Astrocyte (in vitro differentiated cells and primary cell): ENCODE data around the gene MEIOSIN. TPM values are rescaled to one million over a fixed set of nuclear protein-coding genes. Genes with fewer than 3 reads are reported as not detected.
A peak's percentile ranks its signal among the peaks of the same experiment; 100 is the strongest.

Experiments
- DNase-seq: peaks from one replicate; pipeline ENCODE4 v3.0.0-alpha.2; 2010; ENCODE audit warnings: low read depth
- FAIRE-seq: peaks from 2 replicates; lab custom pipeline; 2011; peaks lifted over from hg19 to GRCh38; lab: Jason Lieb, UNC
- H2AFZ ChIP-seq: 2 replicates; pipeline ENCODE4 v1.6.0; 2012; ENCODE audit warnings: low read depth, low read length, inconsistent platforms
- H3K27ac ChIP-seq: 2 replicates; pipeline ENCODE4 v1.5.1; 2011; ENCODE audit warnings: low read depth, low read length, inconsistent platforms
- H3K27me3 ChIP-seq: 2 replicates; pipeline ENCODE4 v1.6.0; 2011; ENCODE audit warnings: low read length, inconsistent platforms; ENCODE audit not compliant: insufficient read depth
- H3K36me3 ChIP-seq: 2 replicates; pipeline ENCODE4 v1.5.1; 2011; ENCODE audit warnings: low read length, inconsistent platforms; ENCODE audit not compliant: insufficient read depth
- H3K4me1 ChIP-seq: 2 replicates; pipeline ENCODE4 v1.5.1; 2011; ENCODE audit warnings: low read length, inconsistent platforms; ENCODE audit not compliant: insufficient read depth
- H3K4me2 ChIP-seq: 2 replicates; pipeline ENCODE4 v1.6.0; 2012; ENCODE audit warnings: low read length, inconsistent platforms
- H3K4me3 ChIP-seq: 2 replicates; pipeline ENCODE4 v1.5.1; 2011; ENCODE audit warnings: low read depth, mild to moderate bottlenecking, low read length, inconsistent platforms; ENCODE audit not compliant: insufficient read depth
- H3K79me2 ChIP-seq: 2 replicates; pipeline ENCODE4 v1.6.0; 2012; ENCODE audit warnings: mild to moderate bottlenecking, low read length, inconsistent platforms; ENCODE audit not compliant: insufficient read depth
- H3K9ac ChIP-seq: 2 replicates; pipeline ENCODE4 v1.6.0; 2012; ENCODE audit warnings: mild to moderate bottlenecking, low read length, inconsistent platforms
- H3K9me3 ChIP-seq: 2 replicates; pipeline ENCODE4 v1.5.1; 2012; ENCODE audit warnings: low read depth, mild to moderate bottlenecking, low read length, inconsistent platforms; ENCODE audit not compliant: insufficient read depth
- H4K20me1 ChIP-seq: 2 replicates; pipeline ENCODE4 v1.6.0; 2012; ENCODE audit warnings: low read length, inconsistent platforms; ENCODE audit not compliant: insufficient read depth
- H3K27ac Mint-ChIP-seq: one replicate; pipeline ENCODE4 v1.8.0; 2021; ENCODE audit warnings: mild to moderate bottlenecking, mixed read lengths; ENCODE audit not compliant: unreplicated experiment
- H3K27me3 Mint-ChIP-seq: one replicate; pipeline ENCODE4 v1.8.0; 2021; ENCODE audit warnings: low read depth, mixed read lengths; ENCODE audit not compliant: unreplicated experiment
- H3K36me3 Mint-ChIP-seq: one replicate; pipeline ENCODE4 v1.8.0; 2021; ENCODE audit warnings: low read depth, mixed read lengths; ENCODE audit not compliant: unreplicated experiment
- H3K4me1 Mint-ChIP-seq: one replicate; pipeline ENCODE4 v1.8.0; 2021; ENCODE audit warnings: low read depth, mixed read lengths; ENCODE audit not compliant: unreplicated experiment
- H3K4me3 Mint-ChIP-seq: one replicate; pipeline ENCODE4 v1.8.0; 2021; ENCODE audit warnings: mild to moderate bottlenecking, moderate library complexity, mixed read lengths; ENCODE audit not compliant: unreplicated experiment
- H3K9me3 Mint-ChIP-seq: one replicate; pipeline ENCODE4 v1.8.0; 2021; ENCODE audit warnings: mild to moderate bottlenecking, mixed read lengths; ENCODE audit not compliant: unreplicated experiment
- EZH2 ChIP-seq: IDR thresholded peaks from 2 replicates; pipeline ENCODE4 v1.6.1; 2012; ENCODE audit warnings: mild to moderate bottlenecking, low read length, inconsistent platforms; ENCODE audit not compliant: insufficient read depth
- total RNA-seq: library from RNA; stranded (reverse); gene quantifications from 2 replicates; pipeline ENCODE4 v1.2.1, GENCODE V29; 2021
- TF ChIP-seq, protein P1 (sequence below): IDR thresholded peaks from 2 replicates; pipeline ENCODE4 v1.5.1; 2011; ENCODE audit warnings: low read depth, mild to moderate bottlenecking, inconsistent platforms, low read length, moderate library complexity; ENCODE audit not compliant: insufficient read depth

MEIOSIN gene
- total RNA-seq, 1 donor from 2014 or later: not detected

DNA sequence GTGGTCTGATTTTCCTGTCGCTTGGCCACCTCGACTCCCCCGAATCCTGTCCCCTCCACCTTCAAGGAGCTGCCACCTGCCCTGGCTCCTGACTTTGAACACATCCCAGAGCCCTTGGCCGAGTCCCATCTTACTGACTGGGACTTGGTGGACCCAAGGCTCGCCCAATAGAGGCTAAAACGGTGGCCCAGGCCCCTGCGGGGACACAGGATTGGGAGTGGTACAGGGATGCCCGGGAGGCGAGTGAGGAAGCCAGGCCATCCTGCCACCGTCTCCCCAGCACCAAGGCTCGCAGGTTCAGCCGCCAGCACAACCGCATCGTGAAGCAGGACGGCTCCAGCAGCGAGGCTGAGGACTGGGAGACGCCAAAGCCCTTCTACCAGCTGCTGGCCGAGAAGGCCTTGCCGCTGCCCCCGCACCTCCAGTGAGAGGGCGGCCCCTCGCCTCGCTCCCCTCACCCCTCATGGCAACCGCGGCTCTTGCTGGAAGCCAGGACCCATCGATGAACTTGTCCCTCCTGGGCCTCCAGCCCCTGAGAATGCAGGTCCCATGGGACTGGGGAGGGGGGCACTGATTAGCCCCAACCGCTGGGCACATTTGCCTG lies 30.6 kb downstream of the MEIOSIN start:
- Mint-ChIP-seq H3K27me3 (peaks cover 5% of the 10 kb centered on the region), H3K27ac (peak overlapping the region; percentile 26), H3K4me3 (no peak overlapping the region), H3K4me1 (peaks cover 8% of the 10 kb centered on the region), H3K36me3 (no peaks in the 10 kb centered on the region), H3K9me3 (no peaks in the 10 kb centered on the region)
- DNase-seq (no peak), FAIRE-seq (no peak)
- Histone ChIP-seq H3K9me3 (no peaks in the 10 kb centered on the region), H3K27me3 (no peaks in the 10 kb centered on the region), H3K4me1 (peaks cover 27% of the 10 kb centered on the region), H3K79me2 (peaks cover 12% of the 10 kb centered on the region), H2AFZ (no peak overlapping the region), H3K9ac (no peak overlapping the region), H3K4me2 (no peak overlapping the region), H3K27ac (no peak overlapping the region), H4K20me1 (no peaks in the 10 kb centered on the region), H3K4me3 (no peak overlapping the region), H3K36me3 (no peaks in the 10 kb centered on the region)
- TF ChIP-seq EZH2: no peak
- TF ChIP-seq, protein P1, sequence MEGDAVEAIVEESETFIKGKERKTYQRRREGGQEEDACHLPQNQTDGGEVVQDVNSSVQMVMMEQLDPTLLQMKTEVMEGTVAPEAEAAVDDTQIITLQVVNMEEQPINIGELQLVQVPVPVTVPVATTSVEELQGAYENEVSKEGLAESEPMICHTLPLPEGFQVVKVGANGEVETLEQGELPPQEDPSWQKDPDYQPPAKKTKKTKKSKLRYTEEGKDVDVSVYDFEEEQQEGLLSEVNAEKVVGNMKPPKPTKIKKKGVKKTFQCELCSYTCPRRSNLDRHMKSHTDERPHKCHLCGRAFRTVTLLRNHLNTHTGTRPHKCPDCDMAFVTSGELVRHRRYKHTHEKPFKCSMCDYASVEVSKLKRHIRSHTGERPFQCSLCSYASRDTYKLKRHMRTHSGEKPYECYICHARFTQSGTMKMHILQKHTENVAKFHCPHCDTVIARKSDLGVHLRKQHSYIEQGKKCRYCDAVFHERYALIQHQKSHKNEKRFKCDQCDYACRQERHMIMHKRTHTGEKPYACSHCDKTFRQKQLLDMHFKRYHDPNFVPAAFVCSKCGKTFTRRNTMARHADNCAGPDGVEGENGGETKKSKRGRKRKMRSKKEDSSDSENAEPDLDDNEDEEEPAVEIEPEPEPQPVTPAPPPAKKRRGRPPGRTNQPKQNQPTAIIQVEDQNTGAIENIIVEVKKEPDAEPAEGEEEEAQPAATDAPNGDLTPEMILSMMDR: no peak

DNA sequence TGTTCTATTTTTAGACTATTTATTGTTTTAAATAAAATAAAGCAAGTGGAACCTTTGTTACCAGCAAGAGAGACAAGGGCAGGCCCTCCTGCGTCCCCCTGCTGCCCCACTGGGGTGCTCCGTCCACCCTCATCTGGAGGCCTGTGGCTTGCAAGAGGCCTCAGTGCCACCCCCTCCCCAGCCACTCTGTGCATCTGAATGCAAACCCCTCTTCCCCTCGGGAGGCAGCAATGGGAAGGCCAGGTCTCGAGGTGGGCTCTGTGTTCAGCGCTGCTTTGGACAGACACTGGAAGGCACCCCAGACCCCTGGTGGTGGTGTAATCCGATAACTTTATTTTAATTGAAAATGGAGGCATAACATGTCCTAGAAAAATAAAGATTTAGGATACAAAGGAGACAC lies 31.2 kb downstream of the MEIOSIN start:
- FAIRE-seq (no peak), DNase-seq (no peak)
- Mint-ChIP-seq H3K27ac (no peak overlapping the region), H3K9me3 (no peaks in the 10 kb centered on the region), H3K4me1 (peaks cover 8% of the 10 kb centered on the region), H3K27me3 (peaks cover 3% of the 10 kb centered on the region), H3K36me3 (no peaks in the 10 kb centered on the region), H3K4me3 (peak overlapping the region; percentile 72)
- Histone ChIP-seq H4K20me1 (no peaks in the 10 kb centered on the region), H3K4me1 (peaks cover 27% of the 10 kb centered on the region), H3K4me2 (peak overlapping the region; percentile 13), H3K4me3 (no peak overlapping the region), H2AFZ (no peak overlapping the region), H3K27ac (no peak overlapping the region), H3K9me3 (no peaks in the 10 kb centered on the region), H3K36me3 (no peaks in the 10 kb centered on the region), H3K79me2 (peaks cover 12% of the 10 kb centered on the region), H3K27me3 (no peaks in the 10 kb centered on the region), H3K9ac (peak overlapping the region; percentile 9)
- no peak for TF ChIP-seq EZH2
- TF ChIP-seq, protein P1: no peak

DNA sequence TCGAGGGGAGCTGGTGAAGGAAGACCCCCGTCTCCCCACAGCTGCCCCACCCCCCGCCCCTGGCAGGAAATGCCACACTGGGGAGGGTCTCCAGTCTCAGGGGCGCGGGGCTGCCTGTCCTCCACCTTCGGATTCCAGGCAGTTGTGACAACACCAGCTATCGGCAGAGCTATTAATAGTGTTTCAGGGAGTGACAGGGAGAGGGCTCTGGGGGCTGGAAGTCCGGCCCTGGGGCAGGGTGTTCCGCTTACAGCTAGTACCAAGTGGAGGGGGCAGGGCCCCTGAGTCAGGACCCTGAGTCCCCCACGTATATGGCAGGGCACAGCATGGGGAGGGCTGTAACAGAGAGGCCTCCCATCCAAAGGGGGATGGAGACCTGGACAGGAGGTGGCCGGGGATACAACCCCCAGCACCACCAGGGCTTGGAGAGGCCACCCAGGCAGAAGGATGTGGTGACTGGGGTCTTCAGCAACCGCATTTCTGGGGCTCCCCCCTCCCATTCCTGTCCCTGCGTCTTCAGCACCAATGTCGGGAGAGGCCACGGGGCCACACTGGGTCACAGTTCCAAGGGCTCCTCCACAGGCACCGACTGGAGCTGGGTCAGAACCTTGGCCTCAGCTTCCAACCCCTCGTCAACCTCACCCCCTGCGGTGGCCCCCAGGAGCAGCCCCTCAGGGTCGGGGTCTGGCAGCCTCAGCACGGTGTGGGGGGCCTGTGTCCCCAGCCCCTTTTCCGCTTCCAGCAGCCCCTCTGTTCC lies 31.9 kb downstream of the MEIOSIN start:
- Histone ChIP-seq H3K27ac (no peak overlapping the region), H4K20me1 (peaks cover 3% of the 10 kb centered on the region), H3K4me1 (peaks cover 32% of the 10 kb centered on the region), H3K4me3 (no peak overlapping the region), H2AFZ (no peak overlapping the region), H3K27me3 (no peaks in the 10 kb centered on the region), H3K9me3 (no peaks in the 10 kb centered on the region), H3K4me2 (peak overlapping the region; percentile 19), H3K9ac (peak overlapping the region; percentile 9), H3K79me2 (peaks cover 12% of the 10 kb centered on the region), H3K36me3 (no peaks in the 10 kb centered on the region)
- H3K4me1 Mint-ChIP-seq: peaks cover 8% of the 10 kb centered on the region
- H3K27ac Mint-ChIP-seq: peak overlapping the region; percentile 93
- peak overlapping the region; percentile 72 for H3K4me3 Mint-ChIP-seq
- H3K27me3 Mint-ChIP-seq: peaks cover 2% of the 10 kb centered on the region
- DNase-seq (no peak), FAIRE-seq (no peak)
- TF ChIP-seq, protein P1: no peak
- no peak for TF ChIP-seq EZH2
- no peaks in the 10 kb centered on the region for H3K9me3 Mint-ChIP-seq
- no peaks in the 10 kb centered on the region for H3K36me3 Mint-ChIP-seq
